GM12878 (cell line): ENCODE measurements around the gene STK17A. TPM values are rescaled to one million over a fixed set of nuclear protein-coding genes. Genes with fewer than 3 reads are reported as not detected.

Experiments used
- CHD2 ChIP-seq: IDR thresholded peaks from 2 replicates; pipeline ENCODE4 v1.6.1; 2011; ENCODE audit warnings: low read depth, low read length, improper control_type of control experiment, borderline replicate concordance
- EP300 ChIP-seq, 2 experiments: fragments of 150-350 bp in 1 of 2; IDR thresholded peaks; 2 replicates each; pipeline ENCODE4 v1.6.1; 2011 to 2012; ENCODE audit warnings: low read depth in 2 of 2, low read length in 2 of 2, borderline replicate concordance in 1 of 2, improper control_type of control experiment in 1 of 2, inconsistent platforms in 1 of 2; ENCODE audit not compliant: control insufficient read depth in 1 of 2
- EZH2 ChIP-seq: IDR thresholded peaks from 2 replicates; pipeline ENCODE4 v1.6.1; 2012; ENCODE audit warnings: low read depth, mild to moderate bottlenecking, control low read depth, inconsistent platforms, low read length, borderline replicate concordance; ENCODE audit not compliant: control insufficient read depth
- GATAD2B ChIP-seq: fragments of 450-650 bp; conservative IDR thresholded peaks from 2 replicates; pipeline ENCODE4 v1.6.1; 2017; ENCODE audit warnings: low read depth, mild to moderate bottlenecking, moderate library complexity
- HCFC1 ChIP-seq: fragments of 150-350 bp; IDR thresholded peaks from 2 replicates; pipeline ENCODE4 v1.6.1; 2014; ENCODE audit warnings: low read length
- HDAC2 ChIP-seq: fragments of 200-600 bp; sonication (generic); IDR thresholded peaks from 2 replicates; pipeline ENCODE4 v1.6.1; 2017
- HDGF ChIP-seq: fragments of 450-650 bp; IDR thresholded peaks from 2 replicates; pipeline ENCODE4 v1.6.1; 2016; ENCODE audit warnings: antibody characterized with exemption
- MTA3 ChIP-seq: IDR thresholded peaks from 2 replicates; pipeline ENCODE4 v1.6.1; 2012; ENCODE audit warnings: low read length, inconsistent platforms, borderline replicate concordance
- MYC ChIP-seq: IDR thresholded peaks from 2 replicates; pipeline ENCODE4 v1.6.1; 2011; ENCODE audit warnings: mild to moderate bottlenecking, low read length, moderate library complexity, inconsistent platforms; ENCODE audit not compliant: insufficient read depth, insufficient replicate concordance, insufficient read length, severe bottlenecking
- NR2F1 ChIP-seq: fragments of 450-650 bp; conservative IDR thresholded peaks from 2 replicates; pipeline ENCODE4 v1.6.1; 2017; ENCODE audit warnings: mild to moderate bottlenecking
- PML ChIP-seq: IDR thresholded peaks from 2 replicates; pipeline ENCODE4 v1.6.1; 2012; ENCODE audit warnings: low read length, inconsistent platforms
- RB1 ChIP-seq: fragments of 450-650 bp; formaldehyde crosslinking; IDR thresholded peaks from 2 replicates; pipeline ENCODE4 v1.6.1; 2017; ENCODE audit warnings: mild to moderate bottlenecking, borderline replicate concordance
- RCOR1 ChIP-seq: conservative IDR thresholded peaks from 2 replicates; pipeline ENCODE4 v1.6.1; 2012; ENCODE audit warnings: low read depth, low read length, improper control_type of control experiment
- STAT1 ChIP-seq: fragments of 450-650 bp; conservative IDR thresholded peaks from 2 replicates; pipeline ENCODE4 v1.6.1; 2014; ENCODE audit warnings: antibody characterized with exemption, mild to moderate bottlenecking
- WRNIP1 ChIP-seq: IDR thresholded peaks from 2 replicates; pipeline ENCODE4 v1.6.1; 2011; ENCODE audit warnings: low read depth, low read length, improper control_type of control experiment, borderline replicate concordance
- ZSCAN29 ChIP-seq: fragments of 450-650 bp; IDR thresholded peaks from 2 replicates; pipeline ENCODE4 v1.6.1; 2017; ENCODE audit warnings: mild to moderate bottlenecking, moderate library complexity
- polyA plus RNA-seq, 11 experiments: library from polyadenylated mRNA; depleted of rRNA in 4 of 11; unstranded in 6 of 11; stranded (reverse) in 5 of 11; fragments of >200 nt; fragmentation: Nextera tagmentation in 4 of 11; fragmentation: Illumina TruSeq in 1 of 11; extraction: Ambion mirVana in 4 of 11; extraction: Trizol in 1 of 11; gene quantifications; 1 replicate in 1 of 11; 2 replicates in 10 of 11; pipeline versions ENCODE4 v1.2.1 to v1.2.3, GENCODE V29; 2011 to 2016; ENCODE audit warnings: inconsistent platforms in 2 of 11, missing spikeins in 2 of 11, low read depth in 1 of 11
- total RNA-seq, 4 experiments: library from RNA; depleted of rRNA in 3 of 4; stranded (reverse); fragments of >200 nt in 3 of 4; fragmentation: Illumina TruSeq in 1 of 4; extraction: Trizol in 1 of 4; gene quantifications; 2 replicates each; pipeline versions ENCODE4 v1.2.1 to v1.2.3, GENCODE V29; 2013 to 2021
- TF ChIP-seq, protein P1 (sequence below): fragments of 450-650 bp; IDR thresholded peaks from 2 replicates; pipeline ENCODE4 v1.6.1; 2017; ENCODE audit warnings: antibody characterized with exemption, mild to moderate bottlenecking, moderate library complexity
- TF ChIP-seq, protein P2 (sequence below): IDR thresholded peaks from 2 replicates; pipeline ENCODE4 v1.6.1; 2012; ENCODE audit warnings: low read depth, low read length, improper control_type of control experiment
- TF ChIP-seq, protein P3 (sequence below): fragments of 450-650 bp; IDR thresholded peaks from 2 replicates; pipeline ENCODE4 v1.6.1; 2017; ENCODE audit warnings: mild to moderate bottlenecking, low read depth, inconsistent platforms; ENCODE audit not compliant: poor library complexity, severe bottlenecking
- TF ChIP-seq, protein P4 (sequence below): IDR thresholded peaks from 2 replicates; pipeline ENCODE4 v1.6.1; 2012; ENCODE audit warnings: mild to moderate bottlenecking, low read depth, low read length

The STK17A gene
- total and polyA plus RNA-seq, 10 of the 15 experiments (the other 5 are each of a cell fraction or from before 2014, with no cell fraction given) = 18.5 to 91.6 (median 70.8) TPM

- TF ChIP-seq HCFC1 = no peak
- TF ChIP-seq, protein P1, sequence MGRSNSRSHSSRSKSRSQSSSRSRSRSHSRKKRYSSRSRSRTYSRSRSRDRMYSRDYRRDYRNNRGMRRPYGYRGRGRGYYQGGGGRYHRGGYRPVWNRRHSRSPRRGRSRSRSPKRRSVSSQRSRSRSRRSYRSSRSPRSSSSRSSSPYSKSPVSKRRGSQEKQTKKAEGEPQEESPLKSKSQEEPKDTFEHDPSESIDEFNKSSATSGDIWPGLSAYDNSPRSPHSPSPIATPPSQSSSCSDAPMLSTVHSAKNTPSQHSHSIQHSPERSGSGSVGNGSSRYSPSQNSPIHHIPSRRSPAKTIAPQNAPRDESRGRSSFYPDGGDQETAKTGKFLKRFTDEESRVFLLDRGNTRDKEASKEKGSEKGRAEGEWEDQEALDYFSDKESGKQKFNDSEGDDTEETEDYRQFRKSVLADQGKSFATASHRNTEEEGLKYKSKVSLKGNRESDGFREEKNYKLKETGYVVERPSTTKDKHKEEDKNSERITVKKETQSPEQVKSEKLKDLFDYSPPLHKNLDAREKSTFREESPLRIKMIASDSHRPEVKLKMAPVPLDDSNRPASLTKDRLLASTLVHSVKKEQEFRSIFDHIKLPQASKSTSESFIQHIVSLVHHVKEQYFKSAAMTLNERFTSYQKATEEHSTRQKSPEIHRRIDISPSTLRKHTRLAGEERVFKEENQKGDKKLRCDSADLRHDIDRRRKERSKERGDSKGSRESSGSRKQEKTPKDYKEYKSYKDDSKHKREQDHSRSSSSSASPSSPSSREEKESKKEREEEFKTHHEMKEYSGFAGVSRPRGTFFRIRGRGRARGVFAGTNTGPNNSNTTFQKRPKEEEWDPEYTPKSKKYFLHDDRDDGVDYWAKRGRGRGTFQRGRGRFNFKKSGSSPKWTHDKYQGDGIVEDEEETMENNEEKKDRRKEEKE = no peak
- TF ChIP-seq EZH2 = no peak
- peak; percentile 87 for TF ChIP-seq NR2F1
- TF ChIP-seq HDAC2 = no peak
- no peak for TF ChIP-seq RCOR1
- TF ChIP-seq HDGF = no peak
- TF ChIP-seq, protein P2, sequence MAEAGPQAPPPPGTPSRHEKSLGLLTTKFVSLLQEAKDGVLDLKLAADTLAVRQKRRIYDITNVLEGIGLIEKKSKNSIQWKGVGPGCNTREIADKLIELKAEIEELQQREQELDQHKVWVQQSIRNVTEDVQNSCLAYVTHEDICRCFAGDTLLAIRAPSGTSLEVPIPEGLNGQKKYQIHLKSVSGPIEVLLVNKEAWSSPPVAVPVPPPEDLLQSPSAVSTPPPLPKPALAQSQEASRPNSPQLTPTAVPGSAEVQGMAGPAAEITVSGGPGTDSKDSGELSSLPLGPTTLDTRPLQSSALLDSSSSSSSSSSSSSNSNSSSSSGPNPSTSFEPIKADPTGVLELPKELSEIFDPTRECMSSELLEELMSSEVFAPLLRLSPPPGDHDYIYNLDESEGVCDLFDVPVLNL = no peak
- no peak for TF ChIP-seq WRNIP1
- no peak for TF ChIP-seq MYC
- peak; percentile 87 to 99 for TF ChIP-seq EP300 (IDR thresholded peaks at IDR 0.05; ENCODE audit: borderline replicate concordance in 1 of 2, control insufficient read depth in 1 of 2, low read depth in 2 of 2, low read length in 2 of 2)
- no peak for TF ChIP-seq STAT1
- peak; percentile 45; the same call in 1 of the 2 replicates for TF ChIP-seq CHD2
- peak; percentile 99; the same call in 1 of the 2 replicates for TF ChIP-seq MTA3
- no peak for TF ChIP-seq ZSCAN29
- TF ChIP-seq, protein P3, sequence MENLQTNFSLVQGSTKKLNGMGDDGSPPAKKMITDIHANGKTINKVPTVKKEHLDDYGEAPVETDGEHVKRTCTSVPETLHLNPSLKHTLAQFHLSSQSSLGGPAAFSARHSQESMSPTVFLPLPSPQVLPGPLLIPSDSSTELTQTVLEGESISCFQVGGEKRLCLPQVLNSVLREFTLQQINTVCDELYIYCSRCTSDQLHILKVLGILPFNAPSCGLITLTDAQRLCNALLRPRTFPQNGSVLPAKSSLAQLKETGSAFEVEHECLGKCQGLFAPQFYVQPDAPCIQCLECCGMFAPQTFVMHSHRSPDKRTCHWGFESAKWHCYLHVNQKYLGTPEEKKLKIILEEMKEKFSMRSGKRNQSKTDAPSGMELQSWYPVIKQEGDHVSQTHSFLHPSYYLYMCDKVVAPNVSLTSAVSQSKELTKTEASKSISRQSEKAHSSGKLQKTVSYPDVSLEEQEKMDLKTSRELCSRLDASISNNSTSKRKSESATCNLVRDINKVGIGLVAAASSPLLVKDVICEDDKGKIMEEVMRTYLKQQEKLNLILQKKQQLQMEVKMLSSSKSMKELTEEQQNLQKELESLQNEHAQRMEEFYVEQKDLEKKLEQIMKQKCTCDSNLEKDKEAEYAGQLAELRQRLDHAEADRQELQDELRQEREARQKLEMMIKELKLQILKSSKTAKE = peak; percentile 87
- peak; percentile 92 for TF ChIP-seq PML
- TF ChIP-seq GATAD2B = no peak
- TF ChIP-seq, protein P4, sequence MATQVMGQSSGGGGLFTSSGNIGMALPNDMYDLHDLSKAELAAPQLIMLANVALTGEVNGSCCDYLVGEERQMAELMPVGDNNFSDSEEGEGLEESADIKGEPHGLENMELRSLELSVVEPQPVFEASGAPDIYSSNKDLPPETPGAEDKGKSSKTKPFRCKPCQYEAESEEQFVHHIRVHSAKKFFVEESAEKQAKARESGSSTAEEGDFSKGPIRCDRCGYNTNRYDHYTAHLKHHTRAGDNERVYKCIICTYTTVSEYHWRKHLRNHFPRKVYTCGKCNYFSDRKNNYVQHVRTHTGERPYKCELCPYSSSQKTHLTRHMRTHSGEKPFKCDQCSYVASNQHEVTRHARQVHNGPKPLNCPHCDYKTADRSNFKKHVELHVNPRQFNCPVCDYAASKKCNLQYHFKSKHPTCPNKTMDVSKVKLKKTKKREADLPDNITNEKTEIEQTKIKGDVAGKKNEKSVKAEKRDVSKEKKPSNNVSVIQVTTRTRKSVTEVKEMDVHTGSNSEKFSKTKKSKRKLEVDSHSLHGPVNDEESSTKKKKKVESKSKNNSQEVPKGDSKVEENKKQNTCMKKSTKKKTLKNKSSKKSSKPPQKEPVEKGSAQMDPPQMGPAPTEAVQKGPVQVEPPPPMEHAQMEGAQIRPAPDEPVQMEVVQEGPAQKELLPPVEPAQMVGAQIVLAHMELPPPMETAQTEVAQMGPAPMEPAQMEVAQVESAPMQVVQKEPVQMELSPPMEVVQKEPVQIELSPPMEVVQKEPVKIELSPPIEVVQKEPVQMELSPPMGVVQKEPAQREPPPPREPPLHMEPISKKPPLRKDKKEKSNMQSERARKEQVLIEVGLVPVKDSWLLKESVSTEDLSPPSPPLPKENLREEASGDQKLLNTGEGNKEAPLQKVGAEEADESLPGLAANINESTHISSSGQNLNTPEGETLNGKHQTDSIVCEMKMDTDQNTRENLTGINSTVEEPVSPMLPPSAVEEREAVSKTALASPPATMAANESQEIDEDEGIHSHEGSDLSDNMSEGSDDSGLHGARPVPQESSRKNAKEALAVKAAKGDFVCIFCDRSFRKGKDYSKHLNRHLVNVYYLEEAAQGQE = peak; percentile 24; the same call in 1 of the 2 replicates
- no peak for TF ChIP-seq RB1
Observed at GRCh38 chr7:43590862-43591557, 8.1 kb downstream of the STK17A start (continued).
